Measurements from ENCODE around the gene VLDLR.

VLDLR gene

GRCh38 chr9:2620919-2621721, 467 bp upstream of the VLDLR start:
- peak; percentile 52 to 97 (median 78) for DNase-seq
- intact Hi-C loops (cut with DNase I), result loop anchor here (10.0 kb wide), 1 partner anchor 466 kb away; no protein-coding TSS in a partner anchor

GRCh38 chr9:2622461-2623287, 1.1 kb downstream of the VLDLR start:
- intact Hi-C loops (cut with DNase I), result loop anchor here (10.0 kb wide), 1 partner anchor 468 kb away; no protein-coding TSS in a partner anchor
- peak in 9 of 10 donors; percentile 13 to 87 (median 44) for DNase-seq

- intact Hi-C loops (cut with DNase I), result loop anchor here (10.0 kb wide), 1 partner anchor 469 kb away; no protein-coding TSS in a partner anchor
- peak; percentile 60 to 96 (median 78) for DNase-seq
Observed at GRCh38 chr9:2623288-2624050, 1.9 kb downstream of the VLDLR start.

- intact Hi-C loops (cut with DNase I), result loop anchor here (10.0 kb wide), 1 partner anchor 469 kb away; no protein-coding TSS in a partner anchor
Observed at GRCh38 chr9:2624051-2624682, 2.6 kb downstream of the VLDLR start.

GRCh38 chr9:2625427-2625826, 3.8 kb downstream of the VLDLR start:
- intact Hi-C loops (cut with DNase I), result loop anchor here (10.0 kb wide), 1 partner anchor 471 kb away; no protein-coding TSS in a partner anchor

More at GRCh38 chr9:2624051-2624682, 2.6 kb downstream of the VLDLR start:
- no peak for DNase-seq

GRCh38 chr9:2628919-2629318, 7.3 kb downstream of the VLDLR start:
- no peak for DNase-seq

More at GRCh38 chr9:2625427-2625826, 3.8 kb downstream of the VLDLR start:
- no peak for DNase-seq

GRCh38 chr9:2630158-2630557, 8.6 kb downstream of the VLDLR start:
- no peak for DNase-seq
- intact Hi-C loops (cut with DNase I), result loop anchor here (10.0 kb wide), 1 partner anchor 615 kb away; the partner anchor contains the start of gene SMARCA2

More at GRCh38 chr9:2628919-2629318, 7.3 kb downstream of the VLDLR start:
- intact Hi-C loops (cut with DNase I), result loop anchor here (10.0 kb wide), 1 partner anchor 474 kb away; no protein-coding TSS in a partner anchor

GRCh38 chr9:2631263-2631662, 9.7 kb downstream of the VLDLR start:
- no peak for DNase-seq
- intact Hi-C loops (cut with DNase I), result loop anchor here (10.0 kb wide), 1 partner anchor 616 kb away; the partner anchor contains the start of gene SMARCA2

GRCh38 chr9:2634153-2634552, 12.6 kb downstream of the VLDLR start:
- intact Hi-C loops (cut with DNase I), result loop anchor here (10.0 kb wide), 1 partner anchor 619 kb away; the partner anchor contains the start of gene SMARCA2
- DNase-seq, result peak in 2 of 10 donors; percentile 32 to 81

GRCh38 chr9:2634818-2635217, 13.2 kb downstream of the VLDLR start:
- intact Hi-C loops (cut with DNase I), result loop anchor here (10.0 kb wide), 1 partner anchor 620 kb away; the partner anchor contains the start of gene SMARCA2
- no peak for DNase-seq

GRCh38 chr9:2635922-2636321, 14.3 kb downstream of the VLDLR start:
- no peak for DNase-seq
- intact Hi-C loops (cut with DNase I), result loop anchor here (10.0 kb wide), 1 partner anchor 621 kb away; the partner anchor contains the start of gene SMARCA2

- intact Hi-C loops (cut with DNase I), result loop anchor here (10.0 kb wide), 1 partner anchor 623 kb away; the partner anchor contains the start of gene SMARCA2
Observed at GRCh38 chr9:2637390-2637789, 15.8 kb downstream of the VLDLR start.

GRCh38 chr9:2638871-2639673, 17.5 kb downstream of the VLDLR start:
- no peak for DNase-seq
- intact Hi-C loops (cut with DNase I), result loop anchor here (10.0 kb wide), 1 partner anchor 624 kb away; the partner anchor contains the start of gene SMARCA2

More at GRCh38 chr9:2637390-2637789, 15.8 kb downstream of the VLDLR start:
- no peak for DNase-seq

GRCh38 chr9:2639786-2640185, 18.2 kb downstream of the VLDLR start:
- intact Hi-C loops (cut with DNase I), result loop anchor here (10.0 kb wide), 1 partner anchor 625 kb away; the partner anchor contains the start of gene SMARCA2
- no peak for DNase-seq

GRCh38 chr9:2640570-2640969, 19.0 kb downstream of the VLDLR start:
- no peak for DNase-seq

GRCh38 chr9:2641033-2641432, 19.4 kb downstream of the VLDLR start:
- intact Hi-C loops (cut with DNase I), result no loop called here
- no peak for DNase-seq

More at GRCh38 chr9:2640570-2640969, 19.0 kb downstream of the VLDLR start:
- intact Hi-C loops (cut with DNase I), result no loop called here

- no peak for DNase-seq
- intact Hi-C loops (cut with DNase I), result no loop called here
Observed at GRCh38 chr9:2642068-2642467, 20.5 kb downstream of the VLDLR start.

- no peak for DNase-seq
- intact Hi-C loops (cut with DNase I), result no loop called here
Observed at GRCh38 chr9:2645569-2645968, 24.0 kb downstream of the VLDLR start.
